HepG2 (cell line): ENCODE measurements around the gene C1QTNF9. TPM values are rescaled to one million over a fixed set of nuclear protein-coding genes. Genes with fewer than 3 reads are reported as not detected.
A peak's percentile ranks its signal among the peaks of the same experiment; 100 is the strongest.

ENCODE experiments used
- HMG20B ChIP-seq: conservative IDR thresholded peaks from 2 replicates; pipeline ENCODE4 v1.6.1; 2016; ENCODE audit warnings: missing genetic modification reagents, missing compliant biosample characterization
- MBNL3 ChIP-seq: fragments of 250-450 bp; sonication (Bioruptor Pico); conservative IDR thresholded peaks from 2 replicates; pipeline ENCODE4 v1.8.0; 2022; ENCODE audit warnings: mild to moderate bottlenecking, inconsistent platforms
- NFE2L1 ChIP-seq: sonication (generic); formaldehyde crosslinking; IDR thresholded peaks from 2 replicates; pipeline ENCODE4 v1.4.0; 2020; ENCODE audit warnings: missing genetic modification reagents, mild to moderate bottlenecking, borderline replicate concordance
- NFIB ChIP-seq: sonication (generic); formaldehyde crosslinking; IDR thresholded peaks from 2 replicates; pipeline ENCODE4 v1.9.0; 2021; ENCODE audit warnings: missing genetic modification reagents, mild to moderate bottlenecking, borderline replicate concordance
- SAFB2 ChIP-seq: sonication (generic); formaldehyde crosslinking; IDR thresholded peaks from 2 replicates; pipeline ENCODE4 v1.5.1; 2020; ENCODE audit warnings: missing genetic modification reagents, low read depth, mild to moderate bottlenecking, borderline replicate concordance
- SMAD1 ChIP-seq: sonication (generic); formaldehyde crosslinking; IDR thresholded peaks from 2 replicates; pipeline ENCODE4 v1.4.0; 2020; ENCODE audit warnings: missing genetic modification reagents, low read depth, mild to moderate bottlenecking, borderline replicate concordance
- SMC3 ChIP-seq: IDR thresholded peaks from 2 replicates; pipeline ENCODE4 v1.6.1; 2011; ENCODE audit warnings: low read length, improper control_type of control experiment
- TEAD2 ChIP-seq: sonication (generic); formaldehyde crosslinking; IDR thresholded peaks from 2 replicates; pipeline ENCODE4 v1.9.0; 2021; ENCODE audit warnings: missing genetic modification reagents
- ZMAT3 ChIP-seq: sonication (generic); formaldehyde crosslinking; conservative IDR thresholded peaks from 2 replicates; pipeline ENCODE4 v1.7.0; 2021; ENCODE audit warnings: missing genetic modification reagents
- ZMYM4 ChIP-seq: sonication (generic); formaldehyde crosslinking; IDR thresholded peaks from 2 replicates; pipeline ENCODE4 v1.8.1; 2023; ENCODE audit warnings: mild to moderate bottlenecking, missing genetic modification reagents
- ZNF768 ChIP-seq: sonication (generic); formaldehyde crosslinking; IDR thresholded peaks from 2 replicates; pipeline ENCODE4 v1.4.0; 2020; ENCODE audit warnings: missing genetic modification reagents
- ZNF776 ChIP-seq: sonication (generic); formaldehyde crosslinking; IDR thresholded peaks from 2 replicates; pipeline ENCODE4 v1.4.0; 2020; ENCODE audit warnings: mild to moderate bottlenecking, missing genetic modification reagents
- ZNF781 ChIP-seq: sonication (generic); formaldehyde crosslinking; IDR thresholded peaks from 2 replicates; pipeline ENCODE4 v1.5.1; 2020; ENCODE audit warnings: borderline replicate concordance, mild to moderate bottlenecking, missing genetic modification reagents; ENCODE audit errors: not compliant biosample characterization
- ZNF841 ChIP-seq: sonication (generic); formaldehyde crosslinking; IDR thresholded peaks from 2 replicates; pipeline ENCODE4 v1.8.1; 2023; ENCODE audit warnings: missing genetic modification reagents, borderline replicate concordance
- polyA plus RNA-seq, 8 experiments: library from polyadenylated mRNA; depleted of rRNA in 3 of 8; stranded (reverse) in 7 of 8; unstranded in 1 of 8; fragments of >200 nt; fragmentation: Illumina TruSeq in 4 of 8; extraction: Trizol in 4 of 8; gene quantifications; 2 replicates each; pipeline versions ENCODE4 v1.2.1 to v1.2.3, GENCODE V29; 2011 to 2016; ENCODE audit warnings: low read depth in 4 of 8, missing spikeins in 1 of 8, mixed read lengths in 1 of 8; ENCODE audit not compliant: insufficient read depth in 1 of 8
- total RNA-seq, 5 experiments: library from RNA; depleted of rRNA; stranded (reverse); fragments of >200 nt; fragmentation: Illumina TruSeq; extraction: Trizol; gene quantifications; 2 replicates each; pipeline ENCODE4 v1.2.3, GENCODE V29; 2016; ENCODE audit warnings: low read depth in 1 of 5
- TF ChIP-seq, protein P1 (sequence below): sonication (generic); formaldehyde crosslinking; IDR thresholded peaks from 2 replicates; pipeline ENCODE4 v1.8.0; 2022; ENCODE audit warnings: missing genetic modification reagents, mild to moderate bottlenecking, inconsistent platforms, borderline replicate concordance
- TF ChIP-seq, protein P2 (sequence below), 2 experiments: sonication (generic) in 1 of 2; formaldehyde crosslinking in 1 of 2; IDR thresholded peaks; 2 replicates each; pipeline versions ENCODE4 v1.6.1 to v1.9.0; 2014 to 2022; ENCODE audit warnings: antibody characterized with exemption in 1 of 2, borderline replicate concordance in 1 of 2, inconsistent platforms in 1 of 2, low read depth in 1 of 2, missing genetic modification reagents in 1 of 2
- TF ChIP-seq, protein P3 (sequence below): sonication (generic); formaldehyde crosslinking; IDR thresholded peaks from 2 replicates; pipeline ENCODE4 v1.5.0; 2020; ENCODE audit warnings: mild to moderate bottlenecking, missing genetic modification reagents, borderline replicate concordance

Gene C1QTNF9
- total and polyA plus RNA-seq, 2 of the 13 experiments (the other 11 are each of a cell fraction or from before 2014, with no cell fraction given): not detected

DNA sequence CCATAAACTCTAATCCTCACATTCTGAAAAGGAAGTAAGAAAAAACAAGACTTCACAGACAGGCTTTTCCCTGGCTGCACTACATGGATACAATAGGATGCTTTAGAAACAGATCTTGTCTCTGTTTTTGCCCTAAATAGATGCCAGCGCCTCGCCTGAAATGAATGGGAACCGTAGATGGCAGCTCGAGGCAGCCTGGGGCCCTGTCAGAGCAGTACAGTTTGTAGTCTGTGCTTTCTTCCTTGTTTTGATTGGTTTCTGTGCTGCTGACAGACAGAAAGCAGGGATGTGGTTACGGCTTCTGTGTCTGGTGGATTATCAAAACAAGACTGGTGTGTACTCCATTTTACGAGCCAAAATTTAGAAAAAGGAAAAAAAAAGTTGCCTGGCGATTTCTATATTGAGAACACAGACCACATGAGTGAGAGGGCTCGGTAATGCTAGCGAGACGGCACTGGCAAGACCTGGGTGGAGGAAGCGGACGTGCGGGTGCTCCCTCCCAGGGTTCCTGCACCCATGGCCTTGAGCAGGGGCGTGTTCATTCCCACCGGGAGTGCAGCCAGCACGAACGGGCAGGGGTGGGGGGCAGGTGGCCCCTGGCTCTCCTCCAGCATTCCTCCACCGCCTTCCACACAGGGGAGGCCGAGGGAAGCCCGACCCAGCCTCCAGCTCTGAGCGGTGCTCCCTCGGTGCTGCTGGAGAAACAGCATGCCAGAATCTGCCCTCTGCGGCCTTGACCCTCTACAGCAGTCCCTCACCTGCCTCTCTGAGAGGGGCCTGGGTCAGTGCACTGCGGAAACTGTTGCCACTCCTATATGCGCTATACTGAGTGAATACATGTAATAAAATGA lies 37.6 kb upstream of the C1QTNF9 start (continued):
- TF ChIP-seq, protein P1, sequence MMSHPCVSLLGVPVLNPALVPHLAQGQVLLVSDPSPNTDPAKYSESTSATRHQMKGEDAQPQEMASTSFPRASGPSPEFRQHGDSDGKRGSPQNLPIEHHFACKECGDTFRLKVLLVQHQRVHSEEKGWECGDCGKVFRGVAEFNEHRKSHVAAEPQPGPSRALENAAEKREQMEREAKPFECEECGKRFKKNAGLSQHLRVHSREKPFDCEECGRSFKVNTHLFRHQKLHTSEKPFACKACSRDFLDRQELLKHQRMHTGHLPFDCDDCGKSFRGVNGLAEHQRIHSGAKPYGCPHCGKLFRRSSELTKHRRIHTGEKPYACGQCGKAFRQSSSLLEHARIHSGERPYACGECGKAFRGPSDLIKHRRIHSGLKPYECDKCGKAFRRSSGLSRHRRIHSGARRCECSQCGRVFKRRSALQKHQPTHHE (CRISPR knock-in tag): no peak
- TF ChIP-seq HMG20B (CRISPR knock-in tag) (no peak), MBNL3 (CRISPR knock-in tag) (no peak), ZNF841 (CRISPR knock-in tag) (no peak), NFIB (CRISPR knock-in tag) (no peak), ZMYM4 (CRISPR knock-in tag) (peak; percentile 91), SAFB2 (CRISPR knock-in tag) (no peak), ZNF776 (CRISPR knock-in tag) (no peak), ZMAT3 (CRISPR knock-in tag) (no peak), SMAD1 (CRISPR knock-in tag) (no peak), ZNF768 (CRISPR knock-in tag) (no peak; the same call in 1 of the 2 replicates), TEAD2 (CRISPR knock-in tag) (no peak), SMC3 (no peak), ZNF781 (CRISPR knock-in tag) (no peak), NFE2L1 (CRISPR knock-in tag) (no peak)
- TF ChIP-seq, protein P2, sequence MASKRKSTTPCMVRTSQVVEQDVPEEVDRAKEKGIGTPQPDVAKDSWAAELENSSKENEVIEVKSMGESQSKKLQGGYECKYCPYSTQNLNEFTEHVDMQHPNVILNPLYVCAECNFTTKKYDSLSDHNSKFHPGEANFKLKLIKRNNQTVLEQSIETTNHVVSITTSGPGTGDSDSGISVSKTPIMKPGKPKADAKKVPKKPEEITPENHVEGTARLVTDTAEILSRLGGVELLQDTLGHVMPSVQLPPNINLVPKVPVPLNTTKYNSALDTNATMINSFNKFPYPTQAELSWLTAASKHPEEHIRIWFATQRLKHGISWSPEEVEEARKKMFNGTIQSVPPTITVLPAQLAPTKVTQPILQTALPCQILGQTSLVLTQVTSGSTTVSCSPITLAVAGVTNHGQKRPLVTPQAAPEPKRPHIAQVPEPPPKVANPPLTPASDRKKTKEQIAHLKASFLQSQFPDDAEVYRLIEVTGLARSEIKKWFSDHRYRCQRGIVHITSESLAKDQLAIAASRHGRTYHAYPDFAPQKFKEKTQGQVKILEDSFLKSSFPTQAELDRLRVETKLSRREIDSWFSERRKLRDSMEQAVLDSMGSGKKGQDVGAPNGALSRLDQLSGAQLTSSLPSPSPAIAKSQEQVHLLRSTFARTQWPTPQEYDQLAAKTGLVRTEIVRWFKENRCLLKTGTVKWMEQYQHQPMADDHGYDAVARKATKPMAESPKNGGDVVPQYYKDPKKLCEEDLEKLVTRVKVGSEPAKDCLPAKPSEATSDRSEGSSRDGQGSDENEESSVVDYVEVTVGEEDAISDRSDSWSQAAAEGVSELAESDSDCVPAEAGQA (IDR thresholded peaks at IDR 0.05; ENCODE audit: low read depth): no peak
- TF ChIP-seq, protein P2 (CRISPR knock-in tag; IDR thresholded peaks at IDR 0.05; ENCODE audit: borderline replicate concordance): no peak
- TF ChIP-seq, protein P3, sequence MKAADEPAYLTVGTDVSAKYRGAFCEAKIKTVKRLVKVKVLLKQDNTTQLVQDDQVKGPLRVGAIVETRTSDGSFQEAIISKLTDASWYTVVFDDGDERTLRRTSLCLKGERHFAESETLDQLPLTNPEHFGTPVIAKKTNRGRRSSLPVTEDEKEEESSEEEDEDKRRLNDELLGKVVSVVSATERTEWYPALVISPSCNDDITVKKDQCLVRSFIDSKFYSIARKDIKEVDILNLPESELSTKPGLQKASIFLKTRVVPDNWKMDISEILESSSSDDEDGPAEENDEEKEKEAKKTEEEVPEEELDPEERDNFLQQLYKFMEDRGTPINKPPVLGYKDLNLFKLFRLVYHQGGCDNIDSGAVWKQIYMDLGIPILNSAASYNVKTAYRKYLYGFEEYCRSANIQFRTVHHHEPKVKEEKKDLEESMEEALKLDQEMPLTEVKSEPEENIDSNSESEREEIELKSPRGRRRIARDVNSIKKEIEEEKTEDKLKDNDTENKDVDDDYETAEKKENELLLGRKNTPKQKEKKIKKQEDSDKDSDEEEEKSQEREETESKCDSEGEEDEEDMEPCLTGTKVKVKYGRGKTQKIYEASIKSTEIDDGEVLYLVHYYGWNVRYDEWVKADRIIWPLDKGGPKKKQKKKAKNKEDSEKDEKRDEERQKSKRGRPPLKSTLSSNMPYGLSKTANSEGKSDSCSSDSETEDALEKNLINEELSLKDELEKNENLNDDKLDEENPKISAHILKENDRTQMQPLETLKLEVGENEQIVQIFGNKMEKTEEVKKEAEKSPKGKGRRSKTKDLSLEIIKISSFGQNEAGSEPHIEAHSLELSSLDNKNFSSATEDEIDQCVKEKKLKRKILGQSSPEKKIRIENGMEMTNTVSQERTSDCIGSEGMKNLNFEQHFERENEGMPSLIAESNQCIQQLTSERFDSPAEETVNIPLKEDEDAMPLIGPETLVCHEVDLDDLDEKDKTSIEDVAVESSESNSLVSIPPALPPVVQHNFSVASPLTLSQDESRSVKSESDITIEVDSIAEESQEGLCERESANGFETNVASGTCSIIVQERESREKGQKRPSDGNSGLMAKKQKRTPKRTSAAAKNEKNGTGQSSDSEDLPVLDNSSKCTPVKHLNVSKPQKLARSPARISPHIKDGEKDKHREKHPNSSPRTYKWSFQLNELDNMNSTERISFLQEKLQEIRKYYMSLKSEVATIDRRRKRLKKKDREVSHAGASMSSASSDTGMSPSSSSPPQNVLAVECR (CRISPR knock-in tag): peak; percentile 84; the same call in 1 of the 2 replicates
